ENCODE data around the gene CDKN1B.

- TF ChIP-seq CTCF (IDR thresholded peaks at IDR 0.05): no peak
- no peak for TF ChIP-seq POLR2A (IDR thresholded peaks at IDR 0.05)
These were observed 17.4 kb downstream of the CDKN1B start for GRCh38 chr12:12734561-12735071.
